PFSK-1 (cell line): ENCODE results near the gene MET.

Experiments
- FOXP2 ChIP-seq: optimal IDR thresholded peaks from 2 replicates; pipeline ENCODE3; 2011; ENCODE audit warnings: borderline replicate concordance, control low read depth, inconsistent platforms; ENCODE audit not compliant: insufficient read depth; ENCODE audit errors: extremely low read length, extremely low read depth
- POLR2AphosphoS5 ChIP-seq: IDR thresholded peaks from 2 replicates; pipeline ENCODE4 v1.6.1; 2012; ENCODE audit warnings: low read depth, mild to moderate bottlenecking, control low read depth, low read length, moderate library complexity

DNA sequence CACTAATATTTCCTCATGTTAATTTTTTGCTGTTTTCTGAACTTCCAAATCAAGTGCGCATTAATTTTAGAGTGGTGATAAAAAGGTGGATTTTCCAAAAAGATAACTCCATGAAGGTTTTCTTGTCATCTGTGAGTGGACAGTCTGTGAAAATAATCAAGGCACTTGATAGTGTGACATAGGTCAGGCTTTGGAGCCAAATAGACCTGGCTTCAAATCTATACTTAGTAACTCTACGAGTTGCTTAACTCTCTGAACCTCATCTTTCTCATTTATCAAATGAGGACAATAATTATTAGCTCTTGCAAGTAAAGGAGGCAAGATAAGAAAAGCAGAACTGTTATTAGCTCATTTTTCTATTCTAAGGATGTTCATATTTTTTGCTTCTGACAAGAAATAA, 24.7 kb upstream of the MET start:
- TF ChIP-seq FOXP2 (no peak), POLR2AphosphoS5 (no peak)
